GM18520 (cell line): Measurements from ENCODE around the gene MRPL52.

Source experiments
- ATAC-seq: cut with Tn5 transposase; IDR thresholded peaks from one replicate; pipeline ENCODE4 v1.9.1; 2021; ENCODE audit not compliant: unreplicated experiment

Gene MRPL52

DNA sequence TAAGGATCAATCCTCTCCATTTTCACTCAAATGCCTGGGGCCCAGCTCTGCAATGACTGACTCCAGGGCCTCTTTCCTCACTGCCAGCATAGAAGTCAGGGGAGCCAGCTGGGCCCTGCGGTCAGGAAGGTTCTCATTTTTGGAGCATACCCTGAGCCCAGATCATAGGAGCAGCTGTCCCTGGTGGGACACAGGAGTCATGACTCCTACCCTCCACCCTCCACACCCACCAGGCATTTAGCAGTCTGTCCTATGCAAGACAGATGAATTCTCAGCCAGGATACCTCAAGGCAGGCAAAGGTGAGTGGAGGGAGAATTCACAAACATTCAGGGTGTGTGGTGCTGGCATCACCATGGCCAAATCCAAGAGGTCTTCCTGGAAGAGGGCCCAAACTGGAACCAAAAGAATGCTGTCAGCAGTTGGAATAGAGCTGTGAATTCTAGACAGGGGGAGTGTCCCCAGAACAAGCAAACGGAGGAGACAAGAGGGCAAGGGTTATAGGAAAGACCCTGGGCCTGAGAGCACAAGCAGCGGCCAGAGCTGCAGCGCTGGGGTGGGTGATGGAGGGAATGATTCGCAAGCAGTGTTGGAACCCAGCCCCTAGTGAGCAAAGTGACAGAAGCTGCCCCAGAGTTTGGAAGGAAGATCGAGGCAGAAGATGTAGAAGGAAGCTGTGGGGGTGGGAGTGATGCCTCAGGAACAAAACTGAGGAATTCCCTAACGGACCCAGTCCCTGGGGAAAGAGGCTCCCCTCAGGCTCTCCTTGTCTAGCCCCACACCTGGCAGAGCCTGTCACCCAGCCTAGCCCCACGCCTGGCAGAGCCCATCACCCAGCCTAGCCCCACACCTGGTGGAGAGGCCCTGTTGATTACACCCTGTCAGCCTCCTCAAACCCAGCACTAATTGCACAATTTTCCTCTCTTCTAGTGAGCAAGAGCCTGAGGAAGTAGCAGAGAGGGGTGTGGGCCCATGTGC is 48.9 kb downstream of the MRPL52 start:
- ATAC-seq, result no peak

DNA sequence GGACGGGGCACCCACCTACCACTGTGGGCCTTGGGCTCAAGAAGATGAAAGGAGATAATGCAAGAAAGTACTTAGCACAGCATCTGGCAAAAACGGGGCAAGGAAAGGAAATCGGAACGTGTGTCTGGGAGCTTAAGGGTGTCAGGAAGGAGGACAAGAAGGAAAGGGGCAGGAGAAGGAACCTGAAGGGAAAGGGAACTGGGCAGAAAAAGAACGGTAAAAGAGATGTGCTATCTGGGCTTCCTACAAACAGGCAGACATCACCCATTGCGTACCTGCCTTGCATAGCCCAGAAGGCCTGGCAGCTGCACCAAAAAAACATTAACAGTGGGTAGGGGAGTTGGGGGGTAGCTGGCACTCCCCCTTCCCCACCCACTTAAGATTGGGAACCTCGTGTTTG is 52.4 kb downstream of the MRPL52 start:
- ATAC-seq, result no peak

DNA sequence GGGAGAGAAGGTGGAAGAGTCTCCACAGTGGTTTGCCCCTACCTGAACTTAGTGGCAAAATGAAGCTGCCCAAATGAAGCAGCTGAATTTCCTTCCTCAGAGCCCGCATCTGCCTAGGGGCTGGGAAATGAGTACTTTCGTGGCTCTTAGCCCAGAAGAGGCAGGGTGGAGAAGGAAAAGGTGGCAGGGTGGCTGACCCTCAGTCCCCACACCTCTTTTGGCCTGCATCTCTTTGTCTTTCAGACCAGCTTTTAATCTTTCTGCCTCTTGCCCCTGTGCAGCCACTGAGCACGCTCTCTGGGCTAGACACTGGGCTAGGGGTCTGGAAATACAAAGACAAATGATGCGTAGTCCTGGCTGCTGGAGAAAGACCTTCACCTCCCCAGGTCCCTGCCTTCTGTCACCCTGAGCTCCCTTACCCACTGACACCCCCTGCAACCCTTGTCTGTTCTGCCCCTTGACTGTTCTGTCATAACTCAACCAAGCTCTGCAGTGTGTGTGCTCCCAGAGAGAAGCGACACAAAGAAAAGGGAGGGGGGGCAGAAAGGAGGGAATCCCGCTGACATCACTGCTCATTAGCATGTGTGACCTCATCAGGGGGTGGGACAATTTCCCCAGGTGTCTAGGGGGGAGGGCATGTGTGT is 53.0 kb downstream of the MRPL52 start:
- no peak for ATAC-seq

DNA sequence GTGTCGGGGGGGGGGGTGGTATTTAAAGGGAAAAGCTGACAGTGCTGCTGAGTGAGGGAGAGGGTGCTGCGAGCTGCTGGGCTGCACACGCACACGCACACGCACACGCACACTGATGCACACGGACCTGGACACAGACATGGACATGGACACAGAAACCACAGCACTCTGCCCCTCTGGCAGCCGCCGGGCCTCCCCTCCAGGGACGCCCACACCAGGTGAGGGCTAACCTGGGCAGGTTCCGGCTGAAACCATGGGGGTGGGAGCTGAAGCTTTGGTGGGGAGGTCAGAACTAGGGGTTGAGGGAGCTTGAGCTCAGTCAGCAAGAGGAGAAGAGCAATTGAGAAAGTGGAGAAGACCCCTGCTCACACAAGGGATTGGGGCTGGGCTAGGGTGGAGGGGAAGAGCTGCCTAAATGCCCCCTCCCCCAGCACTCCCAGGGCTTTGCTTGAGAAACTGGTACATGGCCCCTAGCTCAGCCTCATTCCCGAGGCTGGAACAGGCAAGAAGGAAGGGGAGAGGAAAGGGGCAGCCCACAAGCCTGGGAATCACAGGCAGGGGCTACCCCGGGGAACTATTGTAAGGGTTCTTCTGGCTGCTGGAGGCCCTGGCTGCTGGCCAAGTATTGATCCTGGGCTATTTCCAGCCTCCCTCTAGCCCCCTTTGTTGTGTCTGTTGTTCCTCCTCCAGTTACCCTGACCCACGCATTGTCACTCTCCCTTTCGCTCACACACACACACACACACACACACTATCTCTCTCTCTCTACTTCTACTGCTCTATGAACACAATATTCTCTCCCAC is 53.7 kb downstream of the MRPL52 start, which contains the start of gene REM2:
Gene REM2 (plus strand): TSS at position 50 of the 804 bp plus-strand sequence. CDS start 66 bp downstream, at position 116.
- ATAC-seq, result no peak

DNA sequence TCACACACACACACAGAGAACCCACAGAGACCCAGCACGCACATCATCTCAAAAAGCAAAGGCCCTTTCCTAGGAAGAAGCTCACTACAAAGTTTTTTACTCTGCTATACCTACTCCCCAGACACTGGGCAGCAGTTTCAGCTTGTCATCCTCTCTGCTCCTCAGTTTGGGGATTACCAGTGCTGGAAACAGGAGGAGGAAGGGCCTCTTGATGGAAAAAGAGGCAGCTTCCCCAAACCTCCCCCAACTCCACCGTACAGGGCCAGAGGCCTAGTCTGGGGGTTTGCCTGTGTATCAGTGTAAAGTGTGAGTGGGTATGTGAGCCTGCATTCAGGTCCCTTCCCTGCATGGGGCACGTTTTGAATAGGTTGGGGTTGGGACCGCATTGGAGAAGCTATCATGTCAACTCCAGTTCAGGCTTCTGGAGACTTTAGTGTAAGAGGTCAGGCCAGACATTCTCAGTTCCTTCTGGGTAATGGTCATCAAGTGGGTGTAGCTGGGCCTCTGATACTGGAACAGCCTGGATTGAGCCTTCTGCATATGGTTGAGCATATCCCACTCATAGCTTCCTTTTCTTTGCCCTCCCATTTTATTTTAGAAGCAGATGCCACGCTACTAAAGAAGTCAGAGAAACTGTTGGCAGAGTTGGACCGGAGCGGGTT is 54.5 kb downstream of the MRPL52 start:
- no peak for ATAC-seq
